NCI-H2081 (cell line): Measurements from ENCODE around the gene IL12B.
A peak's percentile ranks its signal among the peaks of the same experiment; 100 is the strongest.
"Not testable (repeated sequence)": the region's sequence is repeated elsewhere in the genome, so short reads cannot be mapped to it uniquely, and the experiment has no call there.

Experiments
- DNase-seq, 2 experiments: peaks; one replicate each; lab custom pipeline; 2025; lab: John Stamatoyannopoulos, UW

The IL12B gene

DNA sequence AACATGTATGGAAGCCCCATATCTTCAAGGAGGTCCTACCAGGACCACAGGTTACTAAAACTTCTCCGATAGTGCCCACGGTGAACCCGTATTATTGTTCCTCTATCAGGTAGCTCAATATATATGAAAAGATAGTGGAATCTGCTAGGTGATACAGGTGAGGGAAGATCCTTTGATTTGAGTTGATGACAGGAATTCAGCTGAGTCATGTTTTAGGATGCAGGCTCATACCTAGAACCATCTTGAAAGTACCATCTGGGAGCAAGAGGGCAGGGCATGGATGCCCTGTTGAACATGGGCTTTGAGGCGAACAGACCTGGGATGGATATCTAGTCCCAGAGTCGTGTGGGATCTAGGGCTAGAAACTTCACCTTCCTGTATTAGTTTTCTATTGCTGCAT, 35.4 kb downstream of the IL12B start:
- DNase-seq, result no peak

GRCh38 chr5:159290741-159291140, 39.5 kb downstream of the IL12B start:
- no peak for DNase-seq

DNA sequence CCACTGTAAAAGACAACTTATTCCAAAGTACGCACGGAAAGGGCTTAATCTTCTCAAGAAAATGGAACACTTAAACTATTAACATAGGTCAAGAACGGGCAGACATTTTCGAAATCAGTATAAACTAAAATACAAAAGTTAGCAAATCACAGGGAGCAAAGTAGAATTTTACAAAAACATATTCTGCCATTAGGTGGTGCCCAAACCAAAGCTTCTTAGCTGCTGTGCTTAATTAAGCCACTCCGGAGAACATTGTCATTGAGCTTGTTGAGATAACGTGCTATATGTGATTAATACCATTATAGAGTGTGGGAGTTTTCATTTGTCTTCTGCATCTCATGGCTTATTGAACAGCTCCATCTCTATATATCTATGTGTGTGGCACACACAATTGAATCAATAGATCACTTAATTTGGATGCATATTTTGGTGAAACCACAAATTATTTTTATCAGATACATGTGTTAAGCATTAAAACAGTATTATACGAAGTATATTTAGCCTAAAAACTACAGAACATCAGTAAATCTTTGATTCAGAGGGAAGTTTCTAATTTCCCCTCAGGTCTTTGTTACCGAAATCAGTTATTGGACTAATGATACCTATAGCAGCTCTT, 43.8 kb downstream of the IL12B start:
- peak; percentile 30 to 46 for DNase-seq

GRCh38 chr5:159274676-159275075, 55.6 kb downstream of the IL12B start:
- DNase-seq, result no peak

DNA sequence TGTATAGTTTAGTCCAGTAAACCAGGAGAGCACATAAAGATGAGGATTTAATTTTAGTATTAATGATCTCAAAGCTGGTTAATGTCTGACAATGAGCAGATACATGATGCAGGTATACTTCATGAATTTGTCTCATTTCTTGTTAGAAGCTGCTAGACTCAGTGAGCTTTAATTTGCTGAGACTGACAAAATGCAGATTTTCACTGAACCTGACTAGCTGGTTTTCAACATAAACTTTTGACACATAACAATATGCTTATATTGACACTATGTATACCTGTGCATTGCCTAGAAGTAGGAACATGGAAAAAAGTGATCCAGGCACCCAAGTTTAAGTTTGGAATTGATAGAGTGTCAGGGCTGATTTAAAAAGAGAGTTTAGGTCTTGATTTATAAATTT, 56.4 kb downstream of the IL12B start:
- no peak for DNase-seq

GRCh38 chr5:159269723-159270122, 60.6 kb downstream of the IL12B start:
- DNase-seq, result peak in 1 of 2 experiments; percentile 14

- DNase-seq, result not testable (repeated sequence)
These were observed 63.5 kb downstream of the IL12B start for GRCh38 chr5:159266764-159267163.
